GM19452 (cell line): ENCODE measurements around the gene RAB43.

Experiments
- ATAC-seq: cut with Tn5 transposase; IDR thresholded peaks from one replicate; pipeline ENCODE4 v1.9.1; 2021; ENCODE audit not compliant: unreplicated experiment

RAB43 gene

DNA sequence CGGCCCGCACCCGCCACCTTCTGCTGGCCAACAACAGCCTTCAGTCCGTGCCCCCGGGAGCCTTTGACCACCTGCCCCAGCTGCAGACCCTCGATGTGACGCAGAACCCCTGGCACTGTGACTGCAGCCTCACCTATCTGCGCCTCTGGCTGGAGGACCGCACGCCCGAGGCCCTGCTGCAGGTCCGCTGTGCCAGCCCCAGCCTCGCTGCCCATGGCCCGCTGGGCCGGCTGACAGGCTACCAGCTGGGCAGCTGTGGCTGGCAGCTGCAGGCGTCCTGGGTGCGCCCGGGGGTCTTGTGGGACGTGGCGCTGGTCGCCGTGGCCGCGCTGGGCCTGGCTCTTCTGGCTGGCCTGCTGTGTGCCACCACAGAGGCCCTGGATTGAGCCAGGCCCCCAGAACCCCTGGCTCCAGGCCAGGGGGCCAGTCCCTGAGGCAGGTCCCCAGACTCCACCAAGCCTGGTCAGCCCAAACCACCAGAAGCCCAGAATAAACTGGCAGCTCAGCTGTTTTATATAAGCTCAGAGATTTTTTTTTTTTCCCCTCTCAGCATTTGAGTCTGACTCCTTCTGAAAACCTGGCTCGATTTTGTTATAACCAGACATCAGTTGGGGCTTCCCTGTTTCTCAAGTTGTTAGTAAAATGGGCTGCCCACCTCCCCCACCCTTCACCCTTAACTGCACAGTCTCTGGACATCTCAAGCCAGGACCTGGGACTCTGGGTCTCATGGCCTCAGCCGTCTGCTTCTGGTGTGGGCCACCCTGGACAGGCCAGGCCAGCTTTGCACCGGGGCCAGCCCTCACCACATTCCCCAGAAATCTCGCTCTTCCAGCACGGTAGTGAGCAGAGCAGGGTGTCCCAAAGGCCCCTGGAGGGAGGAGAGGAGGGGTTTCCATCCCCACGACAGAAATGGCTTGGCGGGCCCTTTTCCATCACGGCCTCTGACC lies 59.4 kb downstream of the RAB43 start:
- ATAC-seq = no peak

DNA sequence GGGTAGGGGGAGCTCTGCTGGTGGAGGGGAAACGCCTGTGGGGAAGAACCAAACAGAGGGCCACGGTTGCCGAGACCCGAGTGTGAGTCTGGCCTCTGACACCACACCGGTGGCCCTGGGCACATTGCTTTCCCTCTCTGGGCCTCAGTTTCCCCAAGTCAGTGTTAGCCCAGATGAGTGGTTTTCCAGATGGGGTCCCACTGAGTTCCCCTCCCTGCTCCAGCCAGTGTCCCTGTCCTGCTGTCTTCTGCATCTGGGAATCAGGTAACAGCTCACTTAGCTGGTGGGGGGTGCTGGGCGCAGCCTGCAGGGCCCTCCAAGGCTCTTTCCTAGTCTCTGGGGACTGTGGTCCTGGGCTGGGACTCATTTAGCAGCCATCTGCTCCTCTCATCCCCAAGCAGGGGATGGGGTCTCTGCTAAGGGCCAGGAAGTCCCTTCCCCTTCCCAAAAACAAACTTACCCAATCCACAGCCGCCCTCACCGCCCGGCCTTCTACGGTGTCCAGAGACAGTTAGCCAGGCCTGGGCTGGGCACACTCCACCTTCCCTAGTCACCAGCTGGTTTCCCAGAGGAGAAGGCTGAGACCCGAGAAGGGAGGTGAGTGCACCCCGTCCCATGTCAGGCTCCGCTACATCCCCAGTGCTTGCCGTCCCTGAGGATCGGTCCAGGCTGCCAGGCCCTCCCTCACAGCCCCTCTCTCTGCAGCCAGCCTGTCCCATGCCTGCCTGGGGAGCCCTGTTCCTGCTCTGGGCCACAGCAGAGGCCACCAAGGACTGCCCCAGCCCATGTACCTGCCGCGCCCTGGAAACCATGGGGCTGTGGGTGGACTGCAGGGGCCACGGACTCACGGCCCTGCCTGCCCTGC lies 60.3 kb downstream of the RAB43 start:
- no peak for ATAC-seq

DNA sequence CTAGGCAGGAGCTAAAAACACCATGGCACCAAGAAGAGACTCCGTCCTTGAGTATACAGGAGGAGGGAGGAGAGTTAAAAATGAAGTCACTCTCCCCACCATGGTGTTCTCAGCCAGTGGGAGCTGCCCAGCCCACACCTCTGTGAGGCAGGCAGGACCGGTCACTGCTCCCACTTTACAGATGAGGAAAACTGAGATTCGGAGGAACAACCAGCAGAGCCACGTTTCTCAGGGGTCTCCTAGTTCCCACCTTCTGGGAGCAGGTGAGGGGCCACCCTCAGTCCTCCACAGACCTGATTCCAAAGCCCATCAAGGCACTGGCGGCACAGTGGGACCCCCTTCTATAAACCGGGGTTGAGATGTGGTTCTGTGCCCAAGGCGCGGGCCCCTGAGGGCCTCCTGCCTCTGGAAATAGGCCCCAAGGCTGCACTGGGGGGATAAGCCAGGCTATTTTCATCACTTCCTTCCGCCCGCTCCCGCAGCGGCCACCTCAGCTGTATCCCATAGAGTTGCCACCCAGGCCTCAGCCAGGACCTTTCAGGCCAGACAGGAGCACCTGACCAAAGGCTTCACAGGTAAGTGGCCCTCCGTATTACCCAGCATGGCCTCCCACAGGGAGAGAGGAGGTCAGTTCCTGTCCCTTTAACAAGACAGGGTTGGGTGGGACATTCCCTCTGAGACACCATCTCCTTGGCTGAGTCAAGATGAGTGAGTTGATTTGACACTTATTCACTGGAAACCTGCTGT lies 61.2 kb downstream of the RAB43 start, which contains the start of gene GP9:
TSS of gene GP9 (plus strand) at position 504 of the 747 bp plus-strand sequence. CDS start 961 bp downstream, outside the sequence.
- ATAC-seq = no peak

DNA sequence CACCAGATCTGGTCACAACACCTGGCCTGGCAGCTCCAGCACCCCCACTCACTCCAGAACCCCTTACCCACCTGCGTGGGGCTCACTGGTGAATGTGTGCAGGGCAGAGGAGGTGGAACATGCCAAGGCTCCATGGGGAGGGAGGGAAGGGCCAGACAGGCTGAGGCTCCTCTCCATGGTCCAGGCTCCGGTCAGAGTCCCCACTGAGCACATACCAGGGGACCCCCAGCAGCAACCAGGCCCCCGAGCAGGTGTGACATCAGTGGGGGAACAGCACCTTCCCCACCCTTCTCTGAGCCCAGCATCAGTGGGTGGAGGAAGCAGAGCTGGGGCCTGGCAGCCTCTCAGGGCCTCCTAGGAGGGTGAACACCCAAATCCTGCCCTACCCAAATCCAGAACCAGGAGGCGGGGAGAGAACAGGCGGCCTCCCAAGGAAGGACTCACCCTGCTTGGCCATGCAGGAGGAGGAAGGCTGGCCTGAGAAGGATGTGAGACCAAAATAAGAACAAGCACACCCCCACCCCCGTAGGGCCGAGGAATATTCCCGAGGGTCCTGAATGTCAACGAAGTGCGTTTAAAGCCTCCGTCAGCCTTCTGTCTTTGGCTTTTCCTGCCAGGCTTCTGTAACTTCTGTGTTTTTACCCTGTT lies 62.2 kb downstream of the RAB43 start:
- no peak for ATAC-seq

DNA sequence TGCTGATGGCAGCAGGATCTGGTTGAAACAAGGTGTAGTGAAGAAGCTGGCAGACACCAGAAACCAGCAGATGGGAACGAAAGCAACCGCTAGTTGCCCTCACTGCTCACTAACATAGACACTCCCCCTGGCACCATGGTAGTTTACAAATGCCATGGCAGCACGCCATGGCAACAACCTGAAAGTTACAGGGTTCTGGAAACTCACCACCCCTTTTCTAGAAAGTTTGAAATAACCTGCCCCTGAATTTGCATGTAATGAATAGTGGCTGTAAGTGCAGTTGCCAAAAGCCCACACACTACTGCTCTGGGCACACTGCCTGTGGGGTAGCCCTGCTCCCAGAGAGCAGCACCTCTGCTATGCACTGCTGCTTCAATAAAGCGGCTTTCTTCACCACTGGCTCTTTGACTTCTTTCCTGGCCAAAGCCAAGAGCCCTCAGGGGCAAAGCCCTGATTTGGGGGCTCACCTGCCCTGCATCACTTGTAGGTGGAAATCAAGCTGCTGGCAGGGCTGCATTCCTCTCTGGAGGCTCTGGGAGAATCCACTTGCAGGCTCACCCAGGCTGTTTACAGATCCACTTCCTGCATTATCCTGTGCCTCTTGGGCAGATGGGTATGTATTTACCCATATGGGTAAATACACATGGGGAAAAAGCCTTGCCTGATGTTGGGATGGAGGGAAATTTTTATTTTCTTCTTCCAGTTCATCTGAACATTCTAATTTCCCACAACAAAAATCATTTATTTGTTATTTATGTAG lies 63.0 kb downstream of the RAB43 start:
- ATAC-seq = peak; percentile 56

DNA sequence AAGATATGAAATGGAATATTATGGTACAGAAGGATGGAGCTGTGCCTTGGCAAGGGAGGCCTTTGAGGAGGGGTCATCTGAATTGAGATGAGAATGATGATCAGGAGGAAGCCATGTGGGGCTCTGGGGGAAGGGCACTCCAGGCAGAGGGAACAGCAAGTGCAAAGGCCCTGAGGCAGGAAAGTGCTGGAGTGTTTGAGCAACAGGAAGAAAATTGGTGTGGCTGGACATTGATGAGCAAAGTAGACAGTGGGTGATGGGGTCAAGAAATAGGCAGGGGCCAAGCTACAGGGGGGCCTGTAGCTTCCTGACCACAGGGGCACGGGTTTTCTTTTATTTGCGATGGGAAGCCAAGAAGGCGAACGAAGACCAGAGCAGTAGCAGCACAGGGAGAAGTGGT lies 64.4 kb downstream of the RAB43 start:
- ATAC-seq = no peak

DNA sequence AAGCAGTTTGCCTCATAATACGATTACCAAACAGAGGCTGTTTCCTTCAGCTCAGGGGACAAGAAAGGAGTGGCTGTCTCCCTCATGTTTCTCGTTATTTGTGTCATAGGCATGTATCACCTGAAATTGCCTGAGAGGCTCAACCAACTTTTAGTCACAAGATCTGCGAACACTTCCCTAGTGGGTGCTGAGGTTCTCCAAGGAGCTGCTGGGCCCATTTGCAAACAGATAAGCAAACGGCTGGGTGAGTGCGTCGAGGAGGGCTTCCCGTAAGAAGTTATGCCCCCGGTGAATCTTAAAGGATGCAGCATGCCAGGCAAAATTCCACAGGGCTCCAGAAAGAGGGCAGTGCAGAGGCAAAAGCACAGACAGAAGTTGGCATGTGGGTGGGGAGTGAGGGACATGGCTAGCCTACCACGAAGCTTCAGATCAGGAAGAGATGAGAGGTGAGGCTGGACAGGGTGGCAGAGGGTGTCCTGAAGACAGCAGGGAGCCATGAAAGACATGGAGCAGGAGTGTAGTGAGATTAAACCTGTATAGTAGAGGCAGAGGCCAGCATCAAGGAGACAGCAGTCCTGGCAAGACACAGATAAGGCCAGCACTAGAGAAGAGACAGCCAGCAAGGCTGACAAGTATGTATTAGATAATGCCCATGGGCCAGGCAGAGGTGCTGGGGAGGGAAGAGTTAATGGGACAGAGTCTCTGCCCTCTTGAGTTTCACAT lies 65.0 kb downstream of the RAB43 start:
- no peak for ATAC-seq

DNA sequence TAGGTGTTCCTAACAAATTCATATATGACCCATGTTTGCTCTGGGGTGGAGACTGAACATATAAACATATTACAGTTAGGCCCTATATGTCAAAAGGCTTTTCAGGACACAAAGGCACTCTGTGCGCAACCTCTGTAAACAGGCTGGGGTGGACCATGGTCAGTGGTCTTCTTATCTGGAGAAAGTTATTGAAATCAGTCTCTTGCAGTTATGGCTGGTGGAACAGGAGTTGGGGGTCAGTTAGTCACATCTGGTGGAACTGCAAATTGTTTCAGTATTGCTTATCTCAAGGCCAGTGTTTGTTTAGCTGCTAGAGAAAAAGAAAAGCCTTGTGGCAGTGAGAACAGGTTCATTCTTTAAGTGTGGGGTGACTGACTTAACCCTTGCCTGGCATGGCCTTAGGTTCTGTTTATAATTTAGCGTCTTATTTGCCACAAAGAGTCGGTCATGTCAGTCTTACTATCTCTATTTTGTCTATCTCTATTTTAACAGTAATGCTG lies 66.9 kb downstream of the RAB43 start:
- no peak for ATAC-seq

DNA sequence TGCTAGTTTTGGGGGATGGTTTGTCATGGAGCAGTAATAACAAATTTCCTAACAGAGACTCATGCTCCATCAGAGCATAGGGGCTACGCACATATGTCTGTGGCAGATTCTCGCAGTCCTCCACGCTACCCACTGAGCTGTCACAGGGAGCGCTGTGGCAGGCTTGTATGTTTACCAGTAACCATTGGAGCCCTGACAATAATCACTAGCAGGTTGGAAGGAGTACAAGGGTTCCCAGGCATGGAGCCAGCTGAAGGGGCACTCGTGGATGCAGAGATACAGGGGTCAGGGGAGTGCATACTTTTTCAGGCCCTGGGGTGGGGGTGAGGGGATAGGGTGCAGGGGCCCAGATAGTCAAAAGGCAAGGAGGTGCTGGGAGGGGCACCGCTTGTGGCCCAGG lies 68.9 kb downstream of the RAB43 start:
- no peak for ATAC-seq

DNA sequence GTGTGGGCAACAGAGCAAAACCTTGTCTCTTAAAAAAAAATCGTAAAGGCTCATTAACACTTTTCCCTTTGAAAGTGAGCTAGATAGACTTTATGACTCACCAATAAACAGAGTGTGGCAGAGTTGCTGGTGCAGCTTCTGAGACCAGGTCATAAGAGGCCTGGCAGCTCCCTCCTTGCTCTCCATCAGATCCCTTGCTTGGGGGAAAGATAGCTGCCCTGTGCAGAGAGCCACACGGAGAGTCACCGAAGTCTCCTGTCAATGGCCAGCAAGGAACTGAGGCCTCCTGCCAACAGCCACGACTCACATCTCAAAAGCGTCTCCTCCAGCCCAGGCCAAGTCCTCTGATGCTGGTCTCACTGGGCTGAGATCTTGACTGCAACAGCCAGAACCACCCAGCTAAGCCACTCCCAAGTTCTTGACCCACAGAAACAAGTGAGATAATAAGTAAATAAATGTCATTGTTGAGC lies 69.7 kb downstream of the RAB43 start:
- no peak for ATAC-seq

DNA sequence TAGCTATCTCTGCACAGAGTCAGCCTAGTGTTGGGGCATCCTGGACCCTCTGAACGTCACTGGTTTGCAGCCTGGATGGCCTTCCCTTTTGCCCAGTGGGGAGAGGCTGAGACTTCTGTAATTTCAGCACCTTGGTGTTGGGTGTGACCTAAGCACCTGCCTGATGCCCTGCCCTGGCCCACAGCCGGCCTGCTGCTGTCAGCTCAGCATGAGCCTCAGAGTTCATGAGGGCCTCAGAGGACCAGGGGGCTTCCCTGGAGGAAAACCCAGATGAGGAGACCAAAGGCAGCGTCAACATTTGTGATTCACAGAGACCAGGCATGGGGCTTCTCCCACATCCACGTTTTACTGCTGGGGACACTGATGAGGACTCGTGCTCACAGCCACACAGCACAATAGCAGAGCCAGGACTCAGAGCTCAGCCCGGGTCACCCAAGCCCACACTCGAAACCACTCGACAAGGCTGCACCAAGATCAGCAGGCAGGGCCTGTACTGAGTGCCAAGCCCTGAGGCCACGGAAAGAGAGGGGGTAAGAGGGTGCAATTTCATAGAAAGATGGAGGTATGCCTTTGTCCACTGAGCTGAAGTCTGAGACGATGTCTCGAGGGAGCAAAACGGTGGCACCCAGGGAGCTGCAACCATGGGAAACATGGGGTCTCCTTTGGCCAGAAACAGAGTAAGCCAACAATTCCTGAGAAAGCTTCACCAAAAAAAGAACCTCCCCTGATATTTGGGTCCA lies 70.9 kb downstream of the RAB43 start:
- no peak for ATAC-seq

DNA sequence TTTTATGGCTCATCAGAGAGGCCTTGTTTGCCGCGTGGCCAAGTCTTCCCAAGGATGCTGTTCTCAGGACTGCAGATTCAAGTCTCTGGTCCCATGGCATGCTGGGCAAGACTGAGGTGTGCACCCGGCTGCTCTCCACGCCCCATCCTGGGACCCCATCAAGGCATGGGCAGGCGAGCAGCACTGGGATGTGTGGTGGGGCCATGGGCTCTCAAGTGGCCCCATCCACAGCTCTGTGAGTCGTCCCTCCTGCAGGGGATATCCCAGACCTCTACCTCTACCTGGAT lies 74.1 kb downstream of the RAB43 start:
- ATAC-seq = no peak

DNA sequence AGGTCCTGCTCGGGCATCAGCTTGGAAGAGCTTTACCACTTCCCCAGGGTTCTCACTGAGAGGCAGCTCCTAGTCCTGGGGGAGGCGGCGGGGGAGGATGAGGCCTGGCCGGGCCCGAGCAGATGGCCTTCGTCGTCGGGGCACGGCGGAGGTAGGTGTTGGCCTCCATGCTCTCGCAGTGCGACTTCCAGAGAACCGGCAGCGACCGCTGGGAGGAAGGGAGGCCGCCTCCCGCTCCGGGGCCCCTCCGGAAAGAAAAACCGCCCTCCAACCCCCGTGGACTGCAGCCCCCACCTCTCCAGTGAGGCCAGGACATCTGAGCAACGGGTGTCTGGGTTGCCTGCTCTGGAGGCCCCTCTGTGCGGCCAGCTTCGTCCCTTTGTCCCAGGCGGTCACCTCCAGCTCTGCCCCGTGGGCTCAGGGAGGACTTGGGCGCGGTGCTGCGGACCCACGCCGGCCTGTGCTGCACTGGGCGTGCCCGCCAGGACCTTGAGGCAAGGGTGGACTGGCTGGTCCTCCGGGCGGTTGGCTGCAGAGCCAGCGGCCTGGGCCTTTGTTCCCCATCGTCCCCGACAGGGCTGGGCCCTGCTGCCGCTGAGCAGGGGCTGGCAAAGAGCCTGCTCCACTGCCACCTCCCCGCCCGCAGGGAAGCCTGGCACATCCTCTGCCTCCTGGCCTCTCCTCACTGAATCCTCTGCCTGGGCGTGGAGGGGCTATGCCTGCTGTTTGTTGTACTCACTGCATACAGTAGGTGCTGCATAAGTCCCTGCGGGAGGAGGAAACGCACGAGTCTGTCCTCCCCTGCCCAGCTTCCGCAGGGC lies 74.7 kb downstream of the RAB43 start:
- no peak for ATAC-seq

DNA sequence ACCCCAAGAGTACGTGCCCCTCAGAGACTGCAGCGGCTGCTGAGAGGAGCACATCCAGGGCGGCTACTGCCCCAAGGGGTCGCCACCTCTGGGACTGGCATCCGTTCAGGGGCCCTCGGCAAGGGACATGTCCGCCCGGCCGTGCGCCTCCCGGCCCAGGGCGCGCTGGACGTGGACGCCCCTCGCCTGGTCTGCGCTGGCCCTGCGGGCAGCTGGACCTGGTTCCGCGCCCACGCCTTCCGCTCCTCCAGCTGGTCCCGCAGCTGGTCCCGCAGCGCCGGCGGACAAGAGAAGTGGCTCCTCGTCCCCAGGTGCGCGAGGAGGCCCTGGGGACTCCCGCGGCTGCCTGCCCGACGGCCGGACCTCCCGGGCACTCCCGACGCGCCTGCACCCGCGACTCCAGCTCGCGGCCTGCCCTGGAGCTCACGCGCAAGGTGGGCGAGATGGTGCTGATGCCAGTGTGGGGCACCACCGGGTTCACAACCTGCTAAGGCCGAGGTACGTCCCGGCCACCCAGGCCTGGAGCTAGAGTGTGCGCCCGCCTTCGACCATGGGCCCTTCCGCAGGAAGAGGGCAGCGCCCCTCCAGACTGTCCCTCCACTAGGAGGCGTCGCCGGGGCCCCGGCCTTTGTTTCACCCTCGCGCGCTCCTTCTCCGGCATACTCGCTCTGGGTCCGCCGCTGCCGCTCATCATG lies 75.4 kb downstream of the RAB43 start:
- no peak for ATAC-seq

DNA sequence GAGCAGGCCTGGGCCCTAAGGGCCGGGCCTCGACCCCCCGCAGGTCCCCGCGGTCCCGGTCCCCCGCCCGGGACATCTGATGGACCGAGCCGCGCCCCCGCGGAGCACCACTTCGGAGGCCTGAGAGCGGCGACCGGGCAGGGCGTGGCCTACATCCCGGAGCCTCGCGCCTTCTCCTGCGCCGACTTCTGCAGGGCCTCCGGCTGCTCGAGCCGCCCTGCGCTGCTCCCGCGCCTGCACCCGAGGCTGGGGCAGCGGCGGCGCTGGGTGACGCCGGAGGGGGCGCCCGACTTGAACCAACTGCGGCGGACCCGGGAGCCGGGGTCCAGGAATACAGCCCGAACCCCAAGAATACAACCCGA lies 75.9 kb downstream of the RAB43 start:
- no peak for ATAC-seq

DNA sequence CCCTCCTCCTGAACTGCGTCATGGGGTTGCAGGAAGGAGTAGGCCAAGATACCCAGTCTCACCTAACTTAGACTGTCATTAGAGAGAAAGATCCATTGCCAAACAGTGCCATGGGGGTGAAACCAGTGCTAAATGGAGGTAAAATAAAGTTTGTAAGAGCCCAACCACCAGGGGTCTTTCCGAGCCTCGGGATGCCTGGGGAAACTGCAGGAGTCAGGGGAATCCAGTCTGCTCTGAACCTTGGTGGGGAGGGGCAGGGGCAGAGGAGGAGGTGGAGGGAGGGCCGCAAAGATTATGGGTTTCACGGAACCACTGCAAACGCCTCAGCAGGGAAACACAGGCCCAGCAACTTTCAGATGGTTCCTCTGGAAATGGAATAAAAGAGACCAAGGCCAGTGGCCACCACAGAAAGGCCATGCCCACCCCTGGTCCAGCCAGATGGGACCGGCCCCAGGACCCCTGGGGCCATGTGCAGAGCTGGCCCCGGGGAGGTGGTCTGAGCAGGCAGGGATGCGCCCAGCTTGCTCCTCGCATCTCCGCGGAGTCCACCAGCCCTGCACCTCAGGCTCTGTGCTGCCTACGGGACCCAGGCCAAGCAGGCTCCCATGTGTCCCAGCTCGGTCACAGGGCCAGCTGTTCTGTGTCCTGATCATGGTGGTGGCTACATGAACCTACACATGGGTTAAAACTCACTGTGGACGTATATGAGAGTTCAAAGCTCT lies 80.9 kb downstream of the RAB43 start:
- ATAC-seq = no peak

DNA sequence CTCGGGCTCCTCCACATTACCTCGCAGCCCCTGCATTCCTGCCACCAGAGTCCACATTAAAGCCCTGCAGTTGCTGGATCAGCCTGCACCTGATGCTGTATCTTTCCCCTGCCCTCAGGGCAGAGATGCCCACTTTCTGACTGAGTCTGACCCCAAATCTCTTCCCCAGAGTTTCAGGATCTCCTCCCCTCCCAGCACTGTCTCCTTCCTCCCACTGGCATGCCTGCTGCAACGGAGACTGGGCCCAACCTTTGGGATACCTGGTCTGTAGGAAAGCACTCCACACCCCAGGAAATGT lies 81.6 kb downstream of the RAB43 start:
- no peak for ATAC-seq
